AG09319 (cell line): ENCODE data around the gene TAGLN2.

ENCODE experiments used
- DNase-seq: peaks from one replicate; pipeline ENCODE4 v3.0.0-alpha.2; 2010; ENCODE audit warnings: low read depth; ENCODE audit errors: extremely low read depth
- CTCF ChIP-seq: IDR thresholded peaks from 2 replicates; pipeline ENCODE4 v1.5.1; 2011; ENCODE audit warnings: low read depth, mild to moderate bottlenecking, inconsistent platforms, low read length, moderate library complexity

The TAGLN2 gene

GRCh38 chr1:159957824-159958268 is 32.5 kb upstream of the TAGLN2 start:
- DNase-seq, result no peak
- no peak for TF ChIP-seq CTCF

GRCh38 chr1:159955456-159955855 is 30.1 kb upstream of the TAGLN2 start:
- TF ChIP-seq CTCF, result no peak
- DNase-seq, result no peak

GRCh38 chr1:159953536-159954515 is 28.5 kb upstream of the TAGLN2 start, which contains the start of gene SLAMF9:
Gene SLAMF9, minus strand, starts transcription at chr1:159954237. Its CDS starts 100 bp downstream, at chr1:159954137.
- no peak for TF ChIP-seq CTCF
- DNase-seq, result no peak

GRCh38 chr1:159952932-159953331 is 27.6 kb upstream of the TAGLN2 start:
- no peak for DNase-seq
- no peak for TF ChIP-seq CTCF

- TF ChIP-seq CTCF, result no peak
- no peak for DNase-seq
Observed at GRCh38 chr1:159951551-159951950, 26.2 kb upstream of the TAGLN2 start.

GRCh38 chr1:159951016-159951415 is 25.7 kb upstream of the TAGLN2 start:
- TF ChIP-seq CTCF, result no peak
- DNase-seq, result no peak

GRCh38 chr1:159949981-159950381 is 24.7 kb upstream of the TAGLN2 start:
- no peak for TF ChIP-seq CTCF

More at GRCh38 chr1:159949981-159950381, 24.7 kb upstream of the TAGLN2 start:
- no peak for DNase-seq
